HS-27A (cell line): ENCODE measurements around the gene CFC1.
"Not testable (repeated sequence)": the region's sequence is repeated elsewhere in the genome, so short reads cannot be mapped to it uniquely, and the experiment has no call there.

Experiments
- DNase-seq: peaks from one replicate; pipeline ENCODE4 v3.0.0-alpha.2; 2012; ENCODE audit warnings: low read depth, missing footprints

CFC1 gene

DNA sequence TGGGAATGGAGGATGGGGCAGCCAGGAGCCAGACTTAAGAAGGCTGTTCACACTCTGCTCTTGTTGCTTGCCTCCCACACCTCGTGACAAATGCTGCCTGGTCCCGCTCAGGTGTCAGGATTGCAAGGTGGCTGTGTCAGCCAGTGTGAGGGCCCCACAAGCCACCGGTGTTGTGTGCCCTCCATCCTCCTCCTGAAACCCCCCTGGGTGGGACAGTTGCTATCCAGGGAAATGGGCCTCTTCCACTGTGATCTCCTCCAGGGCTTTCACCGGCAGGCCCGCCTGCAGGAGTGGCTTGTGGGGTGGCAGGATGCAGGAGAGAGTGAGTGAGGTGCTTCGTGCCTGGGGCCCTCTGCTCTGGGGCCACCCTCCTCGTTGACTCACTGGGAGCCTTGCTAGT, 16.4 kb downstream of the CFC1 start:
- not testable (repeated sequence) for DNase-seq

DNA sequence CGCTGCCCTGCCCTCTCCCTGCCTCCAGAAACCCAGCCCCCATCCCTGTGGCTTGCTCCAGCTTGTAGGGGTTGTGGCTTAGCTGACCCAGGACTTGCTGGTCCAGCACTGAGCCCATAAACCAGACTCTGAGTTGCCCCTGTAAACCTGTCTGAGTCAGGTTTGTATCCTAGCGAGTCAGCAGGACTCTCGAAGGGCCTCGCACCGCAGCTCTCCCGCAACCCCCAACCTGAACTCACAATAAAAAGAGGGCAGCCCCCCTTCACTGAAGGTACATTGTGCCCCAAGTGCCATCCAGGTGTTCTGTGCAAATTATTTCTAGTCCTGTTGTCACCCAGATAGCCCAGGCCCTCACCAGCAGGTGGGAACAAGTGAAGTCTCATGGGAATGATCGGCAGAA, 17.9 kb downstream of the CFC1 start:
- not testable (repeated sequence) for DNase-seq

DNA sequence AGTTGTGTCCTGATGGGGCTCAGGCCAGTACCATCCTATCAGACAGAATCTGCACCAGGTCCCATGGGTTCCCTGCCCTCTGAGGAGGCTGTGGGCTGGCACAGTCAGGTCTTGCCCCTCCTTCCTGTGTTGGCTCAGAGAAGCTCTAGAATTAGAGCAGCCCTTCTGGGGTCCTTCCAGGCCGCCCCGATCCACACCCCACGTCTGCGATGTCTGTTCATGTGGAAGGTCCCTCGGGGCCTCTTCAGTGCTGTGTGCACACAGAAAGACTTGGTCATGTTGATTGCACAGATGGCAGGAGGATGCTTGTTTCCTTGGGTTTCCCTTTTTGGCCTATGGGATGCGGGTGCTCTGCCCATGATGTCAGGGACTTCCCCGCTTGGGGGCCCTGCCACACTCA, 20.3 kb downstream of the CFC1 start:
- not testable (repeated sequence) for DNase-seq

DNA sequence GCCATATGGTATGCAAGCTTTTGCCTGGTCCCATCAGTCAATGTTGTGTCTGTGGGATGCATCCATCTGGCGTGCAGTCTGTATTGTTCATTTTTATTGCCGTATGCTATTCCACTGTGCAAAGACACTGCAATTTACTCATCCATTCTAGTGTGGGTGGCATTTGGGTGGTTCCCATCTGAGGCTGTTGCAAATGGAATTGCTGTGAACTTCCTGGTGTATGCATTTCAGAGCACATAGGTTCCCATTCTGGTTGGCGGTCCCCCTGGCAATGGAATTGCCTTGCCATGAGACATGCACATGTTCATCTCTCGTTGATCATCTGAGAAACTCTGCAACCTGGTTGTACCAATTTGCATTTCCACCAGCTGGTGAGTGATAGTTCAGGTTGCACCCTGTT, 21.8 kb downstream of the CFC1 start:
- not testable (repeated sequence) for DNase-seq

DNA sequence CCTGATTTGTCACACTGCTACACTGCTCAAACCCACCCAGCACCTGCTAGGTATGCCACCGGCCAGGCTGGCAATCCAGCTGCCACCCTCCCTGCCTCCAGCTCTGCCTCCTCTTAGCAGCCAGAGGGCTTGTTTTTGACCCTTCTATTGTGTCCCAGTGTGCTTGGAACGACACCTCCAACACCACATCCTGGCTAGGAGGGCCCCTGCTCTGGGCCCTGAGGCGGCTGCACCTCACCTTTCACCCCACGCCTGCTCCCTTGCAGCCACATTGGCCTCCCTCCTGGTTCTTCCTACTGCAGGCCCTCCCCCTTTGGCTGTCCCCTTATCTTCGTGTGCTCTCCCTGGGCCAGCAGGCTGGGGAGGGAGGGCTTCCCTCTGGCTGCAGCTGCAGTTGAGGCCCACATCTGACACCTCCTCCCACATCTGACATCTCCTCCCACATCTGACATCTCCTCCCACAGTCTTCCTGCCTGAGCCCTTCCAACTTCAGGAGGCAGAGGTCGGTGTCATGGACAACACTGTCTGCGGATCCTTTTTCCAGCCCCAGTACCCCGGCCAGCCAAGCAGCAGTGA, 23.1 kb downstream of the CFC1 start:
- not testable (repeated sequence) for DNase-seq

DNA sequence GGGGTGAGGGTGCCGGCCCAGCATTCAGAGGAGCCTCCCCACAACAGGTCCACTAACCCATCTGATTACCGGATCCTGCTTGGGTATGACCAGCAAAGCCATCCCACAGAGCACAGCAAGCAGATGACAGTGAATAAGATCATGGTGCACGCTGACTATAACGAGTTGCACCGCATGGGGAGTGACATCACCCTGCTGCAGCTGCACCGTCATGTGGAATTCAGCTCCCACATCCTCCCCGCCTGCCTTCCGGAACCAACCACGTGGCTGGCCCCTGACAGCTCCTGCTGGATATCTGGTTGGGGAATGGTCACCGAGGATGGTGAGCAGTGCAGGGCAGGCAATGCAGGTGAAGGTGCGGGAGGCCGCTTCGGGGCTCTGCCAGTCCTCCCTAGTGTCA, 25.1 kb downstream of the CFC1 start:
- not testable (repeated sequence) for DNase-seq

DNA sequence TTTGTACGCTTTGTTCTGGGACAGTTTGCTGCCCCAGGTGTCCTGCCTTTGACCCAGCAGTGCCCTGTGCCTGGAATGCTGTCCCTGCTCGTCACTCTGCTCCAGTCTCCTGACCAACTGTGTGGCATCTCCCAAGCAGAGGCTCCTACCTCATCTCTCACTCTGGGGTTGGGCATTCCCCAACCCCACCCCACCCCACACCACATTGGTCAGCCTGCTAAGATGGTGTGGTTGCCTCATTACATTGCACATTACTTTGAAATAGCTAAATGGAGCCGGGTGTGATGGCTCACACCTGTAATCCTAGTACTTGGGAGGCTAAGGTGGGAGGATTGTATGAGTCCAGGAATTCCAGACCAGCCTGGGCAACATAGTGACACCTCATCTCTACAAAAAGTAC, 27.4 kb downstream of the CFC1 start:
- not testable (repeated sequence) for DNase-seq

DNA sequence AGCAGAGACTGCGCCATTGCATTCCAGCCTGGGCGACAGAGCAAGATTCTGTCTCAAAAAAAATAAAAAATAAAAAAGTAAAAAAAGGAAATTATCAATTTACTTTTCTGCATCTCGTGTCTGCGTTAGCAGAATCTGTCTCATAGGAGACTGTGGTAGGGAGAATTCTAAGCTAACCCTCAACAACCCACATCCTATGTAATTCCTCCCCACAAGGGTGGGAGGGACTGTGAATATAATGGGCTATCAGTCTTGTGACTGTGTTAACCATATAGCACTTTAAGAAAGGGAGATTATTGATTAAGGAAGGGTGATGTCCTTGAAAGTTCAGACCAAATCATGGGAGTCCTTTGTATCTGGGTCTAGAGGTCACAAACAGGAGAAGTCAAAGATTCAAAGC, 33.2 kb downstream of the CFC1 start:
- not testable (repeated sequence) for DNase-seq

DNA sequence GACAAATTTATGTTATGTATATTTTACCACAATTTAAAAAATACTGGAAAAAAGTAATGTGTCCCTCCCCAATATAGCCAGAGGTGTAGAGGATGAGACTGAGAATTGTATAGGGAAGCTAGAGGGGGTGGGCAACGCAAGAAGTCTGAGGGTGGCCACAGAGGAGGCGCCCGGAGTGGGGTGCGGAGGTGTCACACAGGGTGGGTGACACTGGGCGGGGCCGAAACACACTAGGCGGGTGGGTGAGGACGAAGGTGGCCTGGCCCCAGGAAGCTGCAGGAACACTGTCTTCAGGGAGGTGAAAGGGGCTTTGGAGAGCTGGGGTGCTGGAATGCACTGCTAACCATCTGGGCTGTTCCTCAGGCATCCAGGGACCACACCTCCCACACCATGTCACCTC, 42.9 kb downstream of the CFC1 start:
- not testable (repeated sequence) for DNase-seq

DNA sequence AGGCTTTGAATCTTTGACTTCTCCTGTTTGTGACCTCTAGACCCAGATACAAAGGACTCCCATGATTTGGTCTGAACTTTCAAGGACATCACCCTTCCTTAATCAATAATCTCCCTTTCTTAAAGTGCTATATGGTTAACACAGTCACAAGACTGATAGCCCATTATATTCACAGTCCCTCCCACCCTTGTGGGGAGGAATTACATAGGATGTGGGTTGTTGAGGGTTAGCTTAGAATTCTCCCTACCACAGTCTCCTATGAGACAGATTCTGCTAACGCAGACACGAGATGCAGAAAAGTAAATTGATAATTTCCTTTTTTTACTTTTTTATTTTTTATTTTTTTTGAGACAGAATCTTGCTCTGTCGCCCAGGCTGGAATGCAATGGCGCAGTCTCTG, 45.2 kb downstream of the CFC1 start:
- not testable (repeated sequence) for DNase-seq

DNA sequence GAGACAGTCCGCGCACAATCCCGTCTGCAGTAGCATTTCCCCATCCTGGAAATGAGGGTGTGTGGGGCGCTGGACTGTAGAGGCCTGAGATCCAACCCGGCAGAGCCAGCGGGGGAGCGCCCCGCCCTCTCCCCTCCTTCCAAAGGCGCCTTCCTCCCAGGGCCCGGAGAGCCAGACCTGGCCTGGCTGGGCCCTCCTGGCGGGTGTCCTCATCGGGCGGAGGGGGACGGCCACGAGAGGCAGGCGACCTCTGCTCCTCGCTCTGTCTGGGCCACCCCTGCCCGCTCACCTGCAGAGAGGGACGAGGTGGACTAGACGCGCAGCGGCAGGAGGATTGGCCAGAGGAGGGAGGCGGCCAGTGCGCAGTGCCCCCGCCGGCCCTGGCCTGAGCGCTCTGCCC, 49.9 kb downstream of the CFC1 start:
- DNase-seq = not testable (repeated sequence)

DNA sequence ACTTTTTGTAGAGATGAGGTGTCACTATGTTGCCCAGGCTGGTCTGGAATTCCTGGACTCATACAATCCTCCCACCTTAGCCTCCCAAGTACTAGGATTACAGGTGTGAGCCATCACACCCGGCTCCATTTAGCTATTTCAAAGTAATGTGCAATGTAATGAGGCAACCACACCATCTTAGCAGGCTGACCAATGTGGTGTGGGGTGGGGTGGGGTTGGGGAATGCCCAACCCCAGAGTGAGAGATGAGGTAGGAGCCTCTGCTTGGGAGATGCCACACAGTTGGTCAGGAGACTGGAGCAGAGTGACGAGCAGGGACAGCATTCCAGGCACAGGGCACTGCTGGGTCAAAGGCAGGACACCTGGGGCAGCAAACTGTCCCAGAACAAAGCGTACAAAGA, 51.0 kb downstream of the CFC1 start:
- not testable (repeated sequence) for DNase-seq

DNA sequence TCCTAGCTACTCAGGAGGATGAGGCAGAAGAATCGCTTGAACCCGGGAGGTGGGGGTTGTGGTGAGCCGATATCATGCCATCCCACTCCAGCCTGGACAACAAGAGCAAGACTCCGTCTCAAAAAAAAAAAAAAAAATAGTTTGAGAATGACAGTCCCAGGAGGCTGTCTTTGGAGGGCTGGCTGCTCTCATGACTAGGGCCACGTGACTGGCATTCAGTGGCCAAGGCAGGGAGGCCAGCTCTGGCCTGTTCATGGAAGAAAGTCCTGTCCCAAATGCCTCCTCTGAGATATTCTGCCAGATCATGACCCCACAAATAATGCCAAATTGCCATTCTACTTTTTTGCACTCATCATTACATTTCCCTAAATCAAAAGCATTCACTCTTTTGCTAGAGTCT, 54.4 kb downstream of the CFC1 start:
- DNase-seq = not testable (repeated sequence)

DNA sequence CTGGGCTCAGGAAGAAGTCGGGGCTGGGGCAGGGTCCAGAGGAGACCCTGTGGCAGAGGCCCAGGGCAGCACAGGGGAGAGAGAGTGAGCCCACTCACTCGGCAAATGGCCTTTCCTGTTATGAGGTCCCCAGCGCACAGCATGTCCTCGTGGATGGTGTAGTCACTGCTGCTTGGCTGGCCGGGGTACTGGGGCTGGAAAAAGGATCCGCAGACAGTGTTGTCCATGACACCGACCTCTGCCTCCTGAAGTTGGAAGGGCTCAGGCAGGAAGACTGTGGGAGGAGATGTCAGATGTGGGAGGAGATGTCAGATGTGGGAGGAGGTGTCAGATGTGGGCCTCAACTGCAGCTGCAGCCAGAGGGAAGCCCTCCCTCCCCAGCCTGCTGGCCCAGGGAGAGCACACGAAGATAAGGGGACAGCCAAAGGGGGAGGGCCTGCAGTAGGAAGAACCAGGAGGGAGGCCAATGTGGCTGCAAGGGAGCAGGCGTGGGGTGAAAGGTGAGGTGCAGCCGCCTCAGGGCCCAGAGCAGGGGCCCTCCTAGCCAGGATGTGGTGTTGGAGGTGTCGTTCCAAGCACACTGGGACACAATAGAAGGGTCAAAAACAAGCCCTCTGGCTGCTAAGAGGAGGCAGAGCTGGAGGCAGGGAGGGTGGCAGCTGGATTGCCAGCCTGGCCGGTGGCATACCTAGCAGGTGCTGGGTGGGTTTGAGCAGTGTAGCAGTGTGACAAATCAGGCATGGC, 55.4 kb downstream of the CFC1 start:
- DNase-seq = not testable (repeated sequence)

DNA sequence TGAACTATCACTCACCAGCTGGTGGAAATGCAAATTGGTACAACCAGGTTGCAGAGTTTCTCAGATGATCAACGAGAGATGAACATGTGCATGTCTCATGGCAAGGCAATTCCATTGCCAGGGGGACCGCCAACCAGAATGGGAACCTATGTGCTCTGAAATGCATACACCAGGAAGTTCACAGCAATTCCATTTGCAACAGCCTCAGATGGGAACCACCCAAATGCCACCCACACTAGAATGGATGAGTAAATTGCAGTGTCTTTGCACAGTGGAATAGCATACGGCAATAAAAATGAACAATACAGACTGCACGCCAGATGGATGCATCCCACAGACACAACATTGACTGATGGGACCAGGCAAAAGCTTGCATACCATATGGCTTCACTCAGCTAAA, 56.6 kb downstream of the CFC1 start:
- DNase-seq = not testable (repeated sequence)
